Fibroblast of peridontal ligament (primary cell): ENCODE results near the gene HOXA5.

ENCODE experiments used
- DNase-seq: peaks from one replicate; pipeline ENCODE4 v3.0.0-alpha.2; 2010; ENCODE audit errors: extremely low read depth

HOXA5 gene

DNA sequence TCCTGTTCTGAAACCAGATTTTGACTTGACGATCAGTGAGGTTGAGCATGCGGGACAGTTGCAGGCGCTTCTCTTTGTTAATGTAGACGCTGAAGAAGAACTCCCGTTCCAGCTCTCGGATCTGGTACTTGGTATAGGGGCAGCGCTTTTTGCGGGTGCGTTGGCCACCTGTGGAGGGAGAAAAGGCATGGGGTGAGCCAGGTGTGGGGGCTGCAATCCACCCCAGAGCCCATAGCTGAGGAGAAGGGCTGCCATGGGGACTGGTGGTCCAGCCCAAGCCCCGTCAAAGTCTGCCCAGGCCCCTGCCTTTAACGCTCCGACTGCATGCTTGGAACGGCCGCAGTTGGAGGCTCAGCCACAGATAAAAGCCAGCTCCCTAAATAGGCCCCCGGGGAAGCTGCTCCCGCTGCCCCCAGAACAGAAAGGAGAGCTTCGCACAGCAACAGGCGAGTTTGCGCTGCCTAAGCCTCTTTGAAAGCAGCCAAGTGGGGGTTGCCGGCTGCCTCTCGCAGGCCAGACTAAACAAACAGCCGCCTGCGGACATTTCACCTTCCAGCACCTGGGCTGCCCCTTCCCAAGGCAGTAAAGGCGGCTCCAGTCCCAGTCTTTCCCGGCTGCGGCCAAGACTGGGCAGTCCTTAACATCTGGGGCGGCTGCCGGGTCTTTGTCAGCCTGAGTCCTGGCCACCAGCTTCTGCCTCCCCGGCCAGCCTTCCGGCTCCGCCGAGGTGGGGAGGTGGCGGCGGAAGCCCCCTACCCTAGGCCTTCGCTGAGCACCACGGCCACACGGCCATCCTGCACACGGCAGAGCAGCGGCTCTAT, 39.6 kb upstream of the HOXA5 start:
- DNase-seq = no peak

DNA sequence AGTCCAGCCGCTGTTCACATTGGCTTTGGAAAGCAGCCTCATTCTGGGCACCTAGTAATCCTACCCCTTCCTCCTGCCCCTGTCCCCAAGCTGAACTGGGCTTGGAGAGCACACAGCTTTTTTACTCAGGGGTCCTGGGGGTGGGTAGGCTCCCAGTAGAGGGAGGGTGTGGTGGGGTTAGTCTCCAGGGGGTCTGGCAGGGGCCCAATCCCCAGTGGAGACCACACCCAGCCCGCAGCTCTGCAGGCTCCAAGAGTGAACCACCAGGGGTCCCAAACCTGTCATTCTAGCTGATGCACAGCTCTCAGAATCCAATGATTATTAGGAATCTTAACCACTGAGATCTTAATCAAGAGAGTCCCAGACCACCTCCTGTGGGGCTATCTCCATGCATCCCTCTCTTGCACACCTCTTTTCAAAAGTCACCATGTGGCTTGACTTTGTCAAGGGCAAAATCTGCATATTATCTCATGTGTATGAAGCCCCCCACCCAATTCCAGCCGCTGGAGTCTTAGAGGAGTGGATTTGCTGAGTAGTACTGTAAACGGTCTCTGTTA, 38.9 kb upstream of the HOXA5 start:
- DNase-seq = no peak

DNA sequence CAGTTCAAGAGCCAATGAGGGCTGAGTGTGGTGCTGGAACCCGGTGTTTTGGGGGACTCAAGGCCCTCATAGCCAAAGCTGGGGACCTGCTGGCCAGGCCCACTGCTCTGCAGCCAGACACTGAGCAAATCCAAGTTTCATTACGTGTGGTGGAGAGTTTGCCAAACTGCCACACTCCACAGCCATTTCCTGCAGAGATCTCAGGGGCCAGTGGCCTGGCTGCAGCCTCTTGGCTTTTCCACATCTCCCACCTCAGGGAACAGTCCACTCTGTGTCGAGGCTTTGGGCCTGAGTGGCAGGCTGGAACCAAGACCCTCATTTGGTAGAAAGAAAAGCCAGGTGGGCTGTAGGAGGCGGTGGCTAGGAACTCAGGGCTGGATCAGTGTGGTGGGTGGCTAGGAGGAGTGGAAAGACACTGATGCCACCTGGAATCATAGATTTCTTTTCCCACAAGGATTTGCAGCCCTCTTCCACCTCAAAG, 38.4 kb upstream of the HOXA5 start:
- no peak for DNase-seq

DNA sequence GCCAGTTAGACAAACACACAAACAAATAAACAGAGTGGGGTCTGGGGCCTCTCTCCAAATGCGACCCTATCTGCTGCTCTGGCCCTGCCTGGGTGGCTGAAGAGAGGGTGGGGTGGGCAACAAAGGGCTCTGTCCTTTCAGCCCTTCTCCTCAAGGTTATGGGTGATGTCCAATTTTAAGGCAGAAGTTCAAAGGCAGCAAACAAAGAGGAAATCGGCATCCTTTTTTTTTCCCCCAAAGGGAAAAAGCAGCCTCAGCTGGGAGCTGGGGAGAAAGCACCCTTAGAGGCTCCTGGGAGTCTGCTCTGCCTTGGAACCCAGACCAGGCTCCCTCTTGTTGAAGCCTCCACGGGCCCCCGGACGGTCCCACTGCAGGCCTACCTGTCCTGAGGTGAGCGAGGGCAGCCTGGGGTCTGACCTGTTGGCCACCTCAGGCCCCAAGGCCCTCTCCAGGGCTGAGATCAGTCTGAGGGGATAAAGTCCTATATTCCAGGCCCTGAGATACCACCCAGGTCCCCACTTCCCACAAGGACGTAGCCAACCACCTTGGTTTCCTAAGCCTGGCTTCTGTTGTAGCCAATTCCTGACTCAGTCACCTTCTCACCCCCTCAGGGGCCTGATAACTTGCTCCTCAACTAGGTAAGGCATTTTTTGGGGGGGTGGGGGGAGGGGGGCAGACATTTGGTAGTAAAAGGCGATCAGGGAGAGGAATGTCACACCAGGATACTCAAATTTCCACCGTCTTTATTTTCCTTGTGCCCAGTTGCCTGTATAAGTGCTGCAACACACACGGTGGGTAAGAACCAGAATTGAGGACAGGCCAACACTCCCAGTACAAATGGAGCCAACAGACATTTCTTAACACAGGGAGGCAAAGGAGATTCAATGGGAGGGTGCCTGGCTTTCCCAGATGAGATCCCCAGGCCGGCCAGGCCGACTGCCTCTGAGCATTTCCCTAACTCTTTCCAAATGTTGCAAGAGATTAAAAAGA, 37.2 kb upstream of the HOXA5 start:
- DNase-seq = no peak

DNA sequence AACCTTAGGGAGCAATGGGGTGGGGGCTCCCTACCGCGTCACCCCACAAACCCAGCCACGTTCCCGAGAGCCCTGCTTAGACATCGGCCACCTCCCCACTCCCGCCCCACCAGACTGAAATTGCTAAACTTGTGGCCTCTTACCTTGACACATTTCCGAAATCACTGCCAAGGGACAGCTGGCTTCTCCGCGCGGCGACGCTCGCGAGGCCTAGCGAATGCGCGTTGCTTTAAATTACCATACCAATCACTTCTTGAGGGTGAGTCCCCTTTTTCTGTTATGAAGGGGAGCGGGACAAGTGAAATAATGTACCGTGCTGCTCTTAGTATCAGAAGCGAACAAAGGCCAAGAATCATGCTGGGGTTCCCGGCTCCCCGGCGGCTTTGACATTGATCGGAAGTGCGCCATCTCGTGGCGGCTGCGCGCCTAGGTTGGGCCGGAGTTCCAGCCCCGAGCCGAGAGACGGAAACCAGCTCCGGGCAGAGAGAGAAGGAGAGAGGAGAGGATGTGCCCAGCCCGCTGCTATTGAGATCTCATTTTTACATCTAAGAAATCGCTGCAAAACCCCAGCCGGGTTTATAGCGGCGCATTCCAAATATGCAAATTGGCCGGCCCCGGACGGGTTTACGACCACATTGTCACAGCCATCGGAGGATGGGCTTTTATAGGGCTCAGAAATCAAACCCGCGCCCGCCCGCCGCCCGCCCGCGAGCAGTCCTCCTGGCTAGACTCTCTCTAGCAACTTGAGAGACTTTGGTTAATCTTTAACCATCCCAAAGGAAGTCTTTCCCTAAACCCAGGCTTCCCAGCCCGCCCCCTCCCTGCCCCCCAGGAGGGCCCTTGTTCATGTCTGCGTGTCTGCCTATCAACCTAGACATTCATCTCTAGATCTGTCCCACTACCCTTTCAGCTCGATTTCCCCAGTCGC, 36.3 kb upstream of the HOXA5 start:
- DNase-seq = no peak

DNA sequence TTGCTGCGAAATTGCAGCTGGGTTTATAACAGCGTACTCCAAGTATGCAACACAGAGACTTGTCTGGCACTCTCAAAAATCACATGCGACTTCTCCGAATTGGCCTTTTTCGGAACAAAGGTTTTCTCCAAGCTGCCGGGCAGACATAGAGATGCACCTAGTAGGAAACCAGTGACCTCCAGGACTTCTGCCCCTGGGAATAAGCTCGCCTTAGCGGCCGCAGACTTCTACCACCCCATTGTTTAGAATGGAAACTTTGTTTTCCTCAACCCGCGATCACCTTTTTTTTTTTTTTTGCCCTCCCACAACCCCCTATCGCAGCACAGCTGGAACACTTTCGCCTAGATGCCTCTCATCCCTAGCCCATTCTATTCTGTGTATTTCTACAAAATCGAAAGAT, 35.5 kb upstream of the HOXA5 start:
- DNase-seq = no peak

DNA sequence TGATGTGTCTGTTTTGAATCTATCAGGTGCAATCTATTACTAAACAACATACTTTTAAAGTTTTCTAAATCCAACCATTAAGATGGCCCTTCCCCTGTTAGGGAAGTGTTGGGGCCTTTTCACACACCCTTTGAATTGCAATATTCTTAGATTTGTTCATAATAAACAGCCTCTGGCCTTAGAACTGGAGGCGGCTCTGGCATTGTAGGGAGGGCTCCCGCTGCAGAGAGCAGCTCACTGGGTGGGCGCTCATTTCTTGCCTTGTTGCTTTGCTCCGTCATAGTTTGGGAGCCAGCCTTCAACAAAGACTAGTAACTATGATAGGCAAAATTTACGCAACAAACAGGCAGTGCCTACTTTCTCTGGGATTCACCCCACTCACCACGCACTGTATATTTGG, 34.9 kb upstream of the HOXA5 start:
- DNase-seq = no peak

DNA sequence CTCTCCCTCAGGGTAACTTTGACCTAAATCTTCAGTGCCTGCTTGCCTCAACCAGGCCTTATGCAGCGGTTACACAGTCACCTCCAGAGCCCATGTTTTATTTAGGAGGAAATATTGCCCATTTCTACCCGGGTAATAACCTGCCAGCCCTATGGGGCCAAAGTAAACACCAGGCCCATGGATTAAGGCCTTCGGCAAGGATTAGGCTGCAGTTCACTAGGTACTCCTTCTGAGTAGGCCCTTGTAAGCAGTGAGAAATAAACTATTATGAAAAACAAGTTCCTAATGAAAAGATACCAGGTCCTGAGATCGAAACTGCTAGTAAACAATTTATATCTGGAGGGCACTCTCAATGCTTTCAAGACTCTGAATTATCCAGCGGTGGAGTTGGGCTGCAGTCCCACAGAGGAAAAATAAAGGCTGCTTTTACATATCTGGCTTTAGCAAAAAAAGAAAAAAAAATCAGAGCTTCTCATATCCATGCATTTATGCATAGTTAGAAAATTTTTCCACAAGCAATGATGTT, 34.4 kb upstream of the HOXA5 start:
- no peak for DNase-seq

DNA sequence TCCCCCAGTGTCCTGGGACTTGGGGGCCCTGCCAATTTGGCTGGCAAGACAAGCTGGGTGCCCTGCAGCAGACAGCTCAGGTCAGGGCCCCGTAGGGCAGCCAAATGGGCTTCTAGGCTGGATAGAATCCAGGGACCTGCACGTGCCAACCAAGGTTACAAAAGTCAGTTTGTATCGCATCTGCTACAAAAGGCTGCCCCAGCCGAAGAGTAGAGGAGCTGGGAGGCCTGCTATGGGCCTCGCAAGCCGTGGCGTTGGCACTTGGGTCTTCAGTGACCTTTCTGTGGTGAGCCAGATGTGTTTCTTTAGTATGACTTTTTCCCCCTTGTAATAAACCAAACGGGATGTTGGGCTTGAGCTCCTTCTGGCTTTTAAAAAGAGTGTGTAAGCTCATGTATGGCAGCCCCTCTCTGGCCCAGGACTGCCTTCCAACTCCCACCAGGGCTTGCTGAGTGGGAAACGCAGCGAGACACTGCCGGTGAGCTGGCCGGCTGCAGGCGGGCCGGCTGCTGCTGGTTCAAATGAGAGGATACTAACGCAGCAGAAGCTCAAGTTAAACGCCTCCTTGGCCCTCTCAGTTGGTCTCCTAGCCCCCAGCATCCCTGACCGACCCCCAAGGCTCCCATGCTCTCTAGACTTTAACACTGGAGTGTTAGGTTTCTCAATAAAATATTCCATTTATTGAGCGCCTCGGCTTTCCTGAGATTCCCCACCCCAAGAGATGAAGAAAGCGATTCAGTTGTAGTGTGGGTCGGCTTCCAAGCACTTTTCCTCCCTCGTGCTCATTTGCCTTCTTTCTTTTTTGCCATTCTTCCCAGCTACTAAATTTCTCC, 33.7 kb upstream of the HOXA5 start:
- DNase-seq = no peak

DNA sequence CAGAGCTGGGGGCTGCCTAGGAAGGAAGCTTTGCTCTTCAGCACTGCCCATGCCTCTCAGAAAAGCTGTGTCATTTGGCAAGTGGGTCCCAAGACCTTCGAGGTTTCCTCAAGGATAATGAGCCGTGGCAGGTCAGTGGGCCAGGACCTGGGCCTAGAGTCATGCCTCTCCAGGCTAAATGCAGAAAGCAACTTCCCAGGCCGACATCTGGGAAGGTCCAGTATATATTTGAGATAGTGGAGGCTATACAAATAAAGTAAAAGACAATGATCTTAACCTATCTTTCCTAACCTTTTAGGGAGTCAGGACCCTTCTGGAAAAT, 33.0 kb upstream of the HOXA5 start:
- DNase-seq = no peak

DNA sequence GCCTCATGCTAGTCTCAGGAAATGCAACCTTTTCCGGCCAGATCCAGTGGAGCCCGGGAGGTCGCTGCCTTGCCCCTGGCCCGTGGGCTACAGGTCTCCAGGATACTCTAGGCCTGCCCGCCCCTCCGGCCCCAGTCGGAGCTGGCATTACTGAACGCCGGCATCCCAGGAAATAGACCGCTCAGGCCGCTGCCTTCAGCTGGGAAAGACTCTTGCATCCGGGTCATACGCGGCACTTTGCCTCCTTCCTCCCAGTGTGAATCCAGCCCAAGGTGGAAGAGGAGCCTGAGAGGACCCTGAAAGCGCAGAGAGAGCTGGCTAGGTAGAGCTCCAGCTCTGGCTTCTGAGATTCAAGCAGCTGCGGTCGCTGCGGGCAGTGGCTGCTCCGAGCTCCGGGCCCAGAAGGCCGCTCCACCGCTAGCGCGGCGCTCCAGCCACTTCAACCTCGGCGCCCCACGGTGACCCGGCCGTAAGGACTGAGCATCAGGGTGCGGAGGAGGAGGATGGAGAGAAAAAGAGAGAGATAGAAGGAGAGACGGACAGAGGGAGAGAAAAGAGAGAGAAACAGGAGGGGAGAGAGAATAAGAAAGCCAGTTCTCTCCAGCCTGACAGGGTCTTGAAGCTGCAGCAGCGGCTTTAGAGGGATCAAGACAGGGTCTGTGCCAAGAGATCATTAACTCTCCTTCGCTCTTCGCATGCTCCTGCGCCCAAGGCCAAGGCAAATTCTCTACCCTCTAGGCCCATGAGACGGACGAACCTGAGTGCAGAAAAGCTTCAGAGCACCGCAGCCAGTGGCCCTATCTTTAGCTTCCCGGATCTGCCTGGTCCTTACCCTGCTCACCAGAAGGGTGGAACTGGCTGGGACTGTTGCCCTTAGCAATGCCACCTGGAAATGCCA, 32.4 kb upstream of the HOXA5 start:
- no peak for DNase-seq

DNA sequence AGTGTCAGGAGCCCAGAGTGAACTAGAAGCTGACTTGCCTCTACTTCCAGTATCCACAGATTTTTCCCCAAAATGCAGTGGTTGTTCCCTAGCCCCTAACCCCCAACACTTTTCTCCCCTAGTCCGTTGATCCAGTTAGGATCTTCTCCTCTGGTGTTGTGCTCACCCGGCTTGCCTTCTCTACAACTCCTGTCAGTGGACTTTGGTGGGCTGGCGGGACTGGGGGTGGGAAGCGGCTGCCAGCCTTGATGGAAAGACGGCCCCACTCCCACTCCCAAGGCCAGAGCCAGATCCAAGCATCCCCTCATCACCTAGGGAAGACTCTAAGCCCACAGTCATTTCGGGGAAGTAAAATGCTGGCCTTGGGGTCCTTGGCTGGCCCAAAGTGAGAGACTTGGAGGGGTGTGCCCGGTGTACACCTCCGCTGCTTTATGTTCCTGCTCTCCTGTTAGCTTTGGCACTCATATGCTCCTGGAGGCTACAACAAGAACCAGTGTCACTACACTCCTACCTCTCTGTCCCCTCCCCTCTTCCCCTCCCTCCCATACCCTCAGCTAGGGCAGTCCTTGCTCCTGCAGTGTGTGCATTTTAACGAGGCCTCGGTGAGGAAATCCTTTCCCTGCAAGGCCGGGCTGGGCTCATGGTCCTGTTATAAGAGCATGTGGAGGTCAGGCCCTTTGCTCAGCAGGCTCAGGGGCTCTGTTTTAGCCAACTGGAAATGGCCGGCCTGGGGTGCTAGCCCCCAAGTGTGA, 31.6 kb upstream of the HOXA5 start:
- no peak for DNase-seq

DNA sequence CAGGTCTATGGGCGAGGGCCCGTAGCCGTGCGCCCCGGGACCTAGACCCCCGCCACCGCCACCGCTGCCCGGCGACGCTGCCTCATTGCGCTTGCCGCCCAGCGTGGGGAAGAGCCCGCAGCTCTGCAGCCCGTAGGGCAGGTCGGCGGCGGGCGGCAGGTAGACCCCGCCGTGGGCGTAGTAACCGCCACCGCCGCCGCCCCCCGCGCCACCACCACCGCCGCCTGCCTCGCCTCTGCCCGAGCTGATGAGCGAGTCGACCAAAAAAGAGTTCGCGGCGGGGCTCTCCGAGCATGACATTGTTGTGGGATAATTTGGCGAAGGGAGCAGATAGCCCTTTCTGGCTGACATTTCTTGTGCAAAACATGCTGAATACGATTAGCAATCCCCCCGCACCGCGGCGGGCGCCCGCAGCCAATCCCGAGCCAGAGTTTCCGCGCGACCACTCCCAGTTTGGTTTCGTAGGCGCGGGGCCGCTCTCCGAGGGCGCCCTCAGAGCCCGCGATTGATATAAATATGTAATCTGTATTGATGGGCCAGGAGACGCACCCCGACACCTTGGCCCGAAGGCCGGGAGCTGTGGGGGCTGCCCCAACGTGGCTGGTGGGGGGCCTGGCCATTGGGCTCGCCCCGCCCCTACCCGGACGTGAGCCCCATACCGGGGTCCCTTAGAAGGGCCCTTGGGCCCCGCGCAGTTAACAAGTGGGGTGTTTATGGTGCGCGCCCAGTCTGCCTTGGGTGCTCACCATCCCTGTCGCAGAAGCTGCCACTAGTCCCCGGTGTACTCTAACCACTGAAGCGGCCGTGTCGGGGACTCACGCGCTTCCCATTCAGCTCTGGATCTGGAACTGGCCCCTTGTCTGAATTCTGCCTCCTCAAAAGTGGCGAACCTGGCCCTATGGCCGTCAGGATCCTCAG, 30.7 kb upstream of the HOXA5 start, which contains the start of gene HOXA10:
HOXA10 (minus strand) TSS at position 365 of the 918 bp plus-strand sequence; CDS start at position 351, 14 bp downstream.
- no peak for DNase-seq

DNA sequence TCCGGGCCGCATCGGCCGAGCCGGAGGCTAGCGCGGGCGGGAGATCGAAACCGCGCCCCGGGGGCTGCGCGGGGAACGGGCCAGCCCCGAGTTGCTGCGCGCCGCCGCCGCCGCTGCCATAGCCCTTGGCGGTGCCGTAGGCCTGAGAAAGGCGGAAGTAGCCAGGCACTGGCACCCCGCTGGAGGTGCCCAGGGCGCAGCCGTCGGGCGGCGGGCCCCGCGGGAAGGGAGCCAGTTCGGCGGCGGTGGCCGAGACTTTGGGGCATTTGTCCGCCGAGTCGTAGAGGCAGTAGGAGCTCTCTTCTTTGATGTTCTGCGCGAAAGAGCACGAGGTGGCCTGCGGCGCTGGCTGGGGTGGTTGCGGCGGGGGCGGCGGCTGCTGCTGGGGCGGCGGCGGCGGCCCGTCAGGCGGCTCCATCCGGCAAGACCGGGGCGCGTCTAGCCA, 30.1 kb upstream of the HOXA5 start:
- no peak for DNase-seq

DNA sequence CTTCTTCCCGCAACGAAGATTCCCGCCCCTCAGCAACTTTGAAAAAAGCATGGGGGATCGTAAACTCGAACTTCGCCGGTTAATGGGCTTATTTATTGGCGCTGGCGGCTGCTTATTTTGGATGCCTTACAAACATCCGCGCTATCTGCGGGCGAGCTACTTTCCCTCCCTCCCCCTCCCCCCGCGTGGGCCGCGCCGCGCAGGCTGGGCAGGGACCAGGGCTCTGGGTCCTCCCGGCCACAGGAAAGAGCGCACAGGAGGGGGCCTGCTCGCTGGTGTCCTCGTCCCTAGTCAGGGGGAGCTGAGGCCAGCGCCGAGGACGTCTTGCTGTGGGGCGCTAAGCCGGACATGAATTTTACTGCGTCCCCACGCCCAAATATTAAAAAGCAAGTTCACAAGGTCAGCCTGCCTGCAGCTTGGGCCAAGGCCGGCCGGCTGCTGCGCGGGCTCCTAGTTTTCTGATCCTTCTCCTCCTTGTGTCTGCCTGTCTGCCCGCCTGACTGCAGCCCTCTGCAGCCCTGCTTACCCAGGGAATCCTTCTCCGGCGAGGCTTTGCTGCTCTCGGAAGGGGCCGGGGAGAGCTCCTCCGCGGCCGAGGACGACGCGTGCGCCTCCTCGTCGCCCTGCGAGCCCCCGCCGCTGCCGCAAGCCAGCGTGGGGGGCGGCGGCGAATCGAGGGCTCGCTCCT, 29.5 kb upstream of the HOXA5 start:
- no peak for DNase-seq

DNA sequence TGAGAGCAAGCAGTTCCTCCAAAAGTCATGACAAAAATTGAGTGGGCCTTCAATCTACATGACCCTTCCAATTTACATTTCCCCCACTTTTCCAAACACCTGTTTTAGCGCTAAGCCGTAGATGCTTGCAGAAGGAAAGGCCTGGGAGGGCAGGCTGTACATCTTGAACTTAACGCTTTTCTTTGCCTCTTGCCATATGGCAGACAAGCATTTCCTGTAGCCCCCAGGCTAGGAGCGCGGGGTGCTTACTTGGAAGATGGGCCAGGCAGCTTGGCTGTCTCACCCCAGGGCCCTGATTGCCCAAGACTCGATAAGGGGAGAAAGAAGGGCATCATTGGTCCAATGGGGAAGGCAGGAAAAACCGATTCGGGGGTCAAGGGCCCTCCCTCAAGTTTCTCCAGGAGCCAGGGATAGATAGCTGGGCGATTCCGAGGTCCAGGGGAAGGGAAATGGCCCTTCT, 28.9 kb upstream of the HOXA5 start:
- DNase-seq = no peak
